Measurements from ENCODE around the gene NTMT1.

The NTMT1 gene

DNA sequence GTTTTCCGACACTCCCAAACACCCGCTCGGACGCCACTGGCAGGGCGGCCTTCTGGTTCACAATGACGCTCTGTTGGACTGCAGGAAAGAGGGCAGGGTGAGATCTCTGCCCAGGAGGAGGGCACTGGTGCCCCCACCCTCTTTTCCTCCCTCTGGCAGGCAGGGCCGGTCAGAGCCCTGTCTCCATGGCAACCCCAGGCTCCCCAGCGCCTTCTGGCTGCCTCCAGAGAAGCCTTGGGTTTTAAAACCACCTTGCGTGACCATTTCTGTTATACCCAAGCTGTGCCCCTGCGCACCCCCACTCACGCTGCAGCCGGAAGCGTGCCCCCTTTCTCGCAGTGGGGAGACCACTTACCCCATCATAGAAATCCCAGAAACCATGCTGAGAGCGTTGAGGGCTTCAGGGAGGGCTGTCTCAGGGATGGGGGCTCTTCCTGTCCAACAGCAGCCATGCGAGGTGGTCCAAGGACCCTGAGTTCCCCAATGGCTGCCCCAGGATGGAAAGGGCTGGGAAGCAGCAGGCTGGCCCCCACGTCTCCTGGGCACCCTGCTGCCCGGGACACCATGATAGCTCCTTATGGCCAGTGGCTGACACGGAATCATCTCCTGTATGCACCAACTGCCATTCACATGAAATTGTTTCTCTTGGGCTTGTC is 12.3 kb upstream of the NTMT1 start:
- DNase-seq (ENCODE audit: low read depth in 1 of 2, low spot score in 1 of 2), result no peak

DNA sequence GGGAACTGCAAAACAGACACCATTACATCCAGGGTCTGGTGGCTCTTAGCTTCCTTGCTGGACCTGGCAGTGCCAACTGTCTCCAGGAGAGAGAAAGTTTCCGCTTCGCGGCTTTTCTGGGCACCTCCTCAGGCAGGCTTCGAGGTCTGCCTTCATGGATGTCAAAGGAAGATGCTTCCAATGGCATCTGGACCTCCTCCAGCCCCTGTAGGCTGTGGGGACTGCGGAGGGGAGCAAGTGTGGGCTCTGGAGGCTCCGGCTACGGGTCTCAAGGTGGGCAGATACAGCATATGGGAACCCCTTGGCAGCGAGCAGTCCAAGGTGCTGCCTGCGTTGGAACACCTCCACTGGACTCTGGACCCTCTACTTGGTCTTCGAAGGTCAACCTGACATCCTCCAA is 11.0 kb upstream of the NTMT1 start:
- no peak for DNase-seq (ENCODE audit: low read depth in 1 of 2, low spot score in 1 of 2)

DNA sequence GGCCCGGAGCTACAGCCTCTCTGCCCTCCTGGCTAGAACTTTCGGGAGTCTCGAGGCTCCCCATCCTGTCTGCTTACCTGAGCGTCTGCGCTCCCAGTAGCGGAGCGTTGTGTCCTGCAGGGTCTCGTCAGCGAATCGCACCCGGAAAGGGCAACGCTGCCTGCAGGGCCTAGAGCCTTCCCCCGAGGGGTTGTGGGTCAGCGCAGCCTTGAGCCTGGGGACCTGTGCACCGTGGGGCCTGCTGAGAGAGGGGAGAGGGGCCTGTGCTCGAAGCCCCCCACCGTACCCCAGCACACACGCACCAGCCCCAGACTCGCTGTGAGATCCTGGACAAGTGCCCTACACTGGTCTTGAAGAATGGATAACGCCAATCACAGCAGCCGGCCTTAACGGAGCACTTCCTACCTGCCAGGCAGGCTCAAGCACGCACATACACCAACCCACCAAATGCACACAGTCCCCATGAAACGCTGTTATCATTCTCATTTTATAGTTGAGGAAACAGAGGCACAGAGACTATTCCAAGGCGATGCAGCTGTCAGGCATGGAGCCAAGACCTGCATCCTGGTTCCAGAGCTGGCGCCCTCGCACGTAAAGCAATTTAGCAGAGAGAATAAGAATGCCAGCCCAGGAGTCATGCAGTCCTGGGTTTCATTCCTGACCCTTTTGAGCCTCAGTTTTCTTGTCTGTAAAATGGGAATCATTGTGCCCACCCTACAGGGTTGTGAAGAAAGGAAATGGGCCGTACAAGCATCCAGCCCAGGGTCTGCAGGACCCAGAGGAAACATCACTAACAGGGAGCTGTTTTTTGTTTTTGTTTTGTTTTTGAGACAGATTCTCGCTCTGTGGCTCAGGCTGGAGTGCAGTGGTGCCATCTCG is 10.3 kb upstream of the NTMT1 start:
- DNase-seq (ENCODE audit: low read depth in 1 of 2, low spot score in 1 of 2), result no peak

DNA sequence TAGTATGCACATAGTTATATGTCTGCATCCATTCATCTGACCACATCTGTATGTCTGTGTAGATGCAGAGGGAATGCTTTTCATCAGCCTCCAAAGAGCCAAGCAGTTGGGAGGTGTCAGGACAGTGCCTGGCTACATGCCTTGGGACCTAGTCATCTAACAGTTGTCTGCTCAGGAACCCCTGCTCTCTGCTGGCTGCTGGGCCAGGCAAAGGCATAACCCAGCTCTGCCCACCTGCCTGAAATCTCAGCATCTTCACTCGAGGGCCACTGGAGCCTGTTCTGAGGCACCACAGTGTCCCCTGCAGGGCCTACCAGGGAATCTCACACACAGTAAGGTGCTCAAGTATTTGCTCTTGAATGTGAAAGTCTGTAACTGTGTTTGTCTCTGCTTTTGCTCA is 8.8 kb upstream of the NTMT1 start:
- DNase-seq (ENCODE audit: low read depth in 1 of 2, low spot score in 1 of 2), result no peak

DNA sequence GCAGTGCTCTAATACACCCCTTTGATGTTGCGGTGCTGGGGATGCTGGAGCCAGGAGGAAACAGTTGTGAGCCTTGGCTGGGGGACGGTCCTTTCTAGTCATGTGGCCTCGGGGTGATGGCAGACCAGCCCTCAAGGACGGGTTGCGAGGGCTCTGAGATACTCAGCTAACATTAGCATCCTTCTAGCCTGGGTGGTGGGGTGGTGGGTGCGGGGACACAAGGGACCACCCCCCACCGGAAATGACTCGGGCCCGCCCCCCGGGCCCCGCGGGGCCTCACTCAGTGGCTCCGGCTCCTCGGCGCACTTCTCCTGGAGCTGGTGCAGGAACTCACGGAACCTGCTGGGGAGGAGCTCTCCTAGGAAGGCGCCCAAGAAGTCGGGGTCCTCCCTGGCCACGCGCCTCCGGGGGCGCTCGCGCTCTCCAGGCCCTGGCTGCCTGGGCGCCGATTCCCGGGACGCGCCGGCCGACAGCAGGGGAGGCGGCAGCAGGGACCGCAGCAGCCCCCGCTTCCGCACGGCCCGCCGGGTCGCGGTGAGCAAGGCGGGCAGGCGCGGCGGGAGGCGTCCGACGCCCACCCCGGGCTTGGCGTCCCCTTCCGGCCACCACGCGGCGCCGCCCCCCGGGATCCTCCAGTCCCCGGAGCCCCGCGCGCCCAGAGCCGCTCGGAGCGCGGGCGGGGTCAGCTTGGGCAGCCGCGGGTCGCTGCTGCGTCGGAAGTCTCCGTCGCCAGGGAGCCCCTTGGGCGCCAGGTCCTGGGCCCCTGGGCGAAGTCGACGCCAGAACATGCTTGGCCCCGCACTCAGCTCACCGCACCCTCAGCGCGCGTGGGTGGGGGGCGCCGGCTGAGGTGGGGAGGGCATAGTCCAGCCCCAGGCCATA is 5.9 kb upstream of the NTMT1 start:
- no peak for DNase-seq (ENCODE audit: low read depth in 1 of 2, low spot score in 1 of 2)

DNA sequence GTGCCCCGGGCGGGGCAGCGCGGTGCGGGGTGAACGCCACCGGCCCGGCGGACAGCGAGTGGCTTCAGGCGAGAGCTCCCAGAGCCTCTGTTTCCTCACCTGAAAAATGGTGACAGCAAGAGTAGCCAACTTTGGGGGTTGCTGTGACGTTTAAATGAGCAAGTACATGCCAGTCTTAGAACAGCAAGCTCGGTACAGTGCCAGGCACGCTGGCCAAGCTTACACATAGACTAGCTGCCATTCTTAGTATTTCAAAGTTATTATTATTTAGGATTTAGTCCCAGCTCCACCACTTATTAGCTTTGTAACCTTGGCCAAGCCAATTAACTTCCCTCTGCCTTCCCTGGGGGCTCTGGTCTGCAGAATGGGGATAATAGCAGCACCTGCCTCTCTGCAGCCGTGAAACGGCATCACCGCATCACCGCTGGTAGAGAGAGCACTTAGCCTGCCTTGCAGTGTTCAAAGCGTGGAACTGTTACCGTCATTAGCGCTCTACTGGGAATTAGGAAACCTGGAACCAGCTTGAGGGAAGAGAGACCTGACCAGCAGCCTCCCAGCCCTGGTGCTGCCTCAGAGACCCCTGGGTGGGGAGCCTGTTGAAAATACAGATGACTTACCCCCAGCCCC is 5.2 kb upstream of the NTMT1 start, which contains the start of gene C9orf50:
Gene C9orf50 (minus strand): TSS at position 433 of the 627 bp plus-strand sequence. CDS start 527 bp downstream, outside the sequence.
- no peak for DNase-seq (ENCODE audit: low read depth in 1 of 2, low spot score in 1 of 2)

DNA sequence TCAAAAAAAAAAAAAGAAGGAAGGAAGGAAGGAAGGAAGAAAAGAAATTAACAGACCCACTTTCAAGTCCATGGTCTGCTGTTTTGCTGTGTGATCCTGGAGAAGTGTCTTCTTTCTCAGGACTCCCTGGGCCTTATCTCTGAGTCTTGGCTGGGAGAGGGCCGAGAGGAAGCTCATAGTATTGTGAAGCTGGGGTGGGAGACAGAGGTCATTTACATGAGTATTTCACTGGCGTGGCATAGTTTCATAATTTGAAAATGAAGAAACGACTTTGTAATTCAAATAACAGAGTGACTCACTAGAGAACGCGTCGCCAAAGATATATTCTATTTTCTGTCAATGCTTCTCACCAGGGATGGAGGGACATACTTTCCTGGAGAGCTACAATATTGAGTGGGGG is 2.6 kb upstream of the NTMT1 start:
- no peak for DNase-seq (ENCODE audit: low read depth in 1 of 2, low spot score in 1 of 2)

DNA sequence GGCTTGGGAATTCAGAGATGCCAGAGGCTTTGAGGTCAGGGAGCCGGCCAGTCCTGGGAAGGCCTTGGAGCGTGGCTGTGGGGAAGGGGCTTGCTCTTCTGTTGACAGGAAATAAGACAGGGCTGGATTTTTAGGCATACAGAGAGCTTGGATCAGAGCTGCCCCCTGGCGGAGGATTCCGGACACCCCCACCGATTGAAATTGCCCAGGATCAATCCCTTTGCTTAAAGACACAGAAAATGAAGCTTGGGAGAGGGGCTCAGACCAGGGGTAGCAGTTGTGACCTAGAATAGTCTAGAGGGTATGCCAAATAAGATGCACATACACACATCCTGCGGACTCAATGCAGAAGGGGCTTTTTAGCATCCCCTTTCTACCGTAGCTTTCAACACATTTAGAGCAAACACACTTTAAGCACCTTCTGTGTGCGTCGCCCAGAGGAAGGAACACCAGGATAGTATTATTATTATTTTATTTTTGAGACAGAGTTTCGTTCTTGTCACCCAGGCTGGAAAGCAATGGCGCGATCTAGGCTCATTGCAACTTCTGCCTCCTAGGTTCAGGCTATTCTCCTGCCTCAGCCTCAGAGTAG is 1.7 kb upstream of the NTMT1 start:
- DNase-seq (ENCODE audit: low read depth in 1 of 2, low spot score in 1 of 2), result peak; percentile 49 to 57

DNA sequence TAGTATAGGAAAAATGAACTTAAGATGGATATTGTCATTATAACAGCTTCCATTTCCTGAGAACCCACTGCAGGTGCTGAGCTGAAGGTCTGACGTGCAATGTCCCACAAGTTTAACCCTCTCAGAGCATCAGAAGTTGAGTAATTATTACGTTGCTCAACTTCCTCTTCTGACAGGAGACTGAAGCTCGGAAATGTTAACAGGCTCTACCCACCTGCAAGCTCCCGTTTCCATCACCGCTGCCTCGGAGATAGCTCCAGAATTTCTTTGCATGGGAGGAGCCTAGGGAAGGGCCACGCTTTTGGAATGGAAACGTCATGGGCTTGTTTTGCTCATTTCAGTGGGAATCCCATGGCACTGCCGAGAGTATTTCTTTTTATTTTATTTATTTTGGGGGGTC is 1.0 kb upstream of the NTMT1 start:
- no peak for DNase-seq (ENCODE audit: low read depth in 1 of 2, low spot score in 1 of 2)

DNA sequence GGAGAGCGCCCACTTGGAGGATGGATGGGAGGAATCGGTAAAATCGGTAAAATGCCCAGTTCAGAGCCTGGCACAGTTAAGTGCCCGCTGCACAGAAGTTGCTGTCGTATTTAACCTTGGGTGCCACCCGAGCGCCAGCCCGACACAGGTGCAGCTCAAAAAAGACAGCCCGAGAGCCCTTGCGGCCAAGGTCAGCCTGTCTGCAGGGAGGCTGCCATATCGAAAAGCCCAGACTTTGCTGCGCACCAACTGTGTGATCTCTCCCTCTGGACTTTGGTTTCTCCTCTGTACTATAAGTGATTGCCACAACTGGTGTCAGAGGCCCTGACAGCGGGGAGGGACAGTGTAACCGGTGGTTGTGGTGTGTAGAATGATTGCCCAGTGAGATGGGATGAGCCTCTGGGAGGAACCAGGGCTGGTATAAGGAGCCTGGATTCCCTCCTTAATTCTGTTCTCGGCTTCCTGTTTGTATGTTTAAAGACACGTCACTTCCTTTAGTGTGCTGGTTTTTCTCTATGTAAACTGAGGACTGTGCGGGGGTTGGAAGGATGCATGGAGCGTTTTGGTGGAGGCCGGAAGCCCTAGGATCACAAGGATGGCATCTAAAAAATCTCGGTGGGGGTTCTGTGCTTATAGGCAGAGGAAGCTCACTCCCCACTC is 792 bp downstream of the NTMT1 start:
- no peak for DNase-seq (ENCODE audit: low read depth in 1 of 2, low spot score in 1 of 2)

DNA sequence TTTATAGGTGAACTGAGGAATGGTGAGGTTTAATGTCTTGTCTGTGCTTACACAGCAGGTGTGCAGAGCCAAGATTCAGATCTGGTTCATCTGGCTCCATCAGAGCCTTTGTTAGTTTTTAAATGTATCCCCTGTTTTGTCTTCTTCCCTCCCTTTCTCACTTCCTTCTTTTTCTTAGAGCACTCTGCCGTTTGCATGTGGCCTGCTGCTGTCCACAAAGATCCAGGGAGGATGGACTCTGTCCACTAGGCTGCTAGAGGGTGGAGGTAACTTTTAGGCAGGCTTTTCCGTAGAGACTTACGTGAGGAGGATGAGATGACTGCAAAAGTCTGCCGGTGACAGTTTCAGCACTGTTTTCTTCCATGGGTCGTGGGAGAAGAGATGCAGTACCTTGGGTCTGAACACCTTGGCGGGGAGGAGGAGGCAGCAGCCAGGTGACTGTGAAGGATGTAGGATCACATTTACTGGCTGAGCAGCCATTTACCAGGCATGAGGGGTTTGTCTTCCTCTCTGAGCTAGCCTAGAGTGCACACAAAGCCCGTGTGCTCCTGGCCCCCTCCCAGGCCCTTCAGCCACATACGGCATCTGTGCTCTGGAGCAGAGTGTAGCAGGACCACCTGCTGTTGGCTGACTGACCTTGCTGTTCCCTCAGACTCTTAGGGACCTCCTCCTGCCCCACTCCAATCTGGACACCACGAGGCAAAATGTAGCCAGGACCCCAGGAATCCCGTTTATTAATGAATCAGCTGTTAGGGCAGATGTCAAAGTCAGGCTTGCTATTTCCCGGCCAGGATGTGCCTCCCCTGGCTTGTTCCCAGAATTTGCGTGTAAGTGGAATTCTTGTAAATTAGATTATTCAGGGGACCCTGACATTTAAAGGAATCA is 1.8 kb downstream of the NTMT1 start:
- no peak for DNase-seq (ENCODE audit: low read depth in 1 of 2, low spot score in 1 of 2)

DNA sequence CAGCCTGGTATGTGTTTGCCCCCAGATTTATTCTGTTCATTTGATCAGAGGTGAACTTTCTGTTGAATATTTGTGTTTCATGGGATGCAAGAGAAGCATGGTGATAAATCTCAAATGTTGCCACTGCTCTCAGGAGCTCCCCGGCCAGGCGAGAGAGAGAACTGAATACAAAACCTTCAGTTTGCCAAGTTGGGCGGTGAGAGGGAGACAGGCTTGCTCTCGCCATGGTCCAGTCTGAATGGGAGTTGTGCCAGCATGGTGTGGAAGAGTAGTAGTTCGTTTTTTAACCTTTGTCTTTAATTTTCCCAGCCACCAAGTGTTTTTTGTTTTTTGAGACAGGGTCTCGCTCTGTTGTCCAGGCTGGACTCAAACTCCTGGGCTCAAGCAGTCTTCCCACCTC is 2.7 kb downstream of the NTMT1 start:
- DNase-seq (ENCODE audit: low read depth in 1 of 2, low spot score in 1 of 2), result no peak

DNA sequence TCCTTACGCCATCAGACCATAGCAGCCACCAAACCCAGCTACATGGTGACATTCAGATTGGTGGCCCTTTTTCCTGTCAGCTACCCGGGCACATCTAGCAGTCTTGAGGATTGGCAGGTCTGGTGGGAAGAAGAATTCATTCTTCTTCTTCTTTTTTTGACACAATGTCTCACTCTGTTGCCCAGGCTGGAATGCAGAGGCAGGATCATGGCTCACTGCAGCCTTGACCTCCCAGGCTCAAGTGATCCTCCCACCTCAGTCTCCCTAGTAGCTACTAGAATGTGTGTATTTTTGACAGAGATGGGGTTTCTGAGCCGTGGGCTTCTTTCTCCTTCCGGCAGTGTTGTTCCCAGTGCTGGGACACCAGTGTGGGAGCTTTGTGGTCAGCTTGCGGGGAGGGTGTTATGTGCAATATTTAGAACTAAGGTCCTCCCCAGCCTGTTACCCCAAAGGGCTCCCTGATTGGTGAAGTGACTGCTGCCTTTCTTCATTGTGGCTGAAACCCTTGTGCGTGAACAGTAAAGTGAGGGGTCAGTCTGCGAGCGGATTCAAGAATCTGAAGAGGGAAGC is 3.4 kb downstream of the NTMT1 start:
- no peak for DNase-seq (ENCODE audit: low read depth in 1 of 2, low spot score in 1 of 2)

DNA sequence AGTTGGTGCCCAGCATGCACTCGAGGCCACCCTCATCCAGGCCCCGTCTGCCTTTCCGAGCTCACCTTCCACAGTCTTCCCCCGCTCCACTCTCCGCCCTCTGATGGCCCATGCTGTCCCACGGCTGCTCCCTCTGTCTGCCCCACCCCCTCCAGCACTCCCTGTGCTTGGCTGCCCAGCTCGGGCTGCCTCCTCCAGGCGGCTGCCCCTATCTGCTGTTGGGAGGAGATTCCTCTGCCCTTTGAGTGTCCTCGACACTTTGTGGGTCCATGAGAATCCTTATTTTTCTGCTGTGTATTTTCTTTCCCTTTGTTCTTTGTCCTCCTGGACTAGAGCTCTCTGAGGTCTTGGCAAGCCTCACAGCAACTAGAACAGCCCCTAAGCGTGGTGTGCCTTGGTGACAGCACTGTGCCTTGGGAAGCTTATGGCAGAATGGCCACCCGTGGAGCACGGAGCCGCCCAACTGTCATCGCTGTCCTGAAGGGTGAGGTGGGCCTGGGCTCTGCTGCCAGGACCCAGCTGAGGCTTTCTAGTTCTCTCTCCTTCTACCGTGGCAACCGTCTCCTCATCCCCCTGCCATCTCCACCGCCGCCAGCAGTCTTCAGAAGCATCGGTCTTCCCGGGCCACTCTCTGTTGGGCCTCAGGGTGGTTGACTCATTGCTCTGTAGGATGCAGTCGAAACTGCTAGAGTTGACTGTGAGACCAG is 5.2 kb downstream of the NTMT1 start:
- no peak for DNase-seq (ENCODE audit: low read depth in 1 of 2, low spot score in 1 of 2)

DNA sequence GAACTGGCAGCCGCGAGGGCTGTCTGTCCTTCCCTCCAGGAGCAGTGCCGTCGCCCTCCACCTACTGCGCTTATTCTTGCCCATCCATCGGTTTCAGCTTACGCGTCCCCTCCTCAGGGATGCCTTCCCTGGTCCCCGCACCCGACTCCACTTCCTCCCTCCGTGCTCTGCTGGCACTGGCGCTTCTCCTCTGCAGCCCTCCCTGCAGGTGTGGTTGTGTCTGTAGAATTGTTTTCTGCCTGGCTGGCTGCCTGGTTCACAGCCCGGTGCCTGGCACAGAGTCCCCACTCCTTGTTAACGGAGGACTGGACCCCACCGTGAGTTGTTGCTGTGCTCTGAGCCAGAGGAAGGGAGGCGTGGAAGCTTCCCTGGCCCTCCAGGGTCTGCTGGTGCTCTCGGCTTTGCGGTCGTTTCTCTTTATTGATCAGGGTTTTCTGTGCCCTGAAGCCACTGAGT is 5.7 kb downstream of the NTMT1 start:
- no peak for DNase-seq (ENCODE audit: low read depth in 1 of 2, low spot score in 1 of 2)

DNA sequence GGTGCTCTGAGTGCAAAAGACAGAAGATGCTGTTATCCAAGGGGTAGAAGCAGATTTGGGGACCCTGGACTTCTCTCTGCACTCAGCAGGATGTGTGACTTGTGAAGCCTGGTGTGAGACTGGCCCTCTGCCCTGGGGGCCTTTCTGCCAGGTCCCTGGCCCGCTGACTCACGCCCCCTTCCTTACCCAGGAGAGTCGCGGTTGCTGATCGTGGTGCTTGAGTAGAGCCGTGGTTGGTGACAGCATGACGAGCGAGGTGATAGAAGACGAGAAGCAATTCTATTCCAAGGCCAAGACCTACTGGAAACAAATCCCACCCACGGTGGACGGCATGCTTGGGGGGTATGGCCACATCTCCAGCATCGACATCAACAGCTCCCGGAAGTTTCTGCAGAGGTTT is 6.5 kb downstream of the NTMT1 start:
- DNase-seq (ENCODE audit: low read depth in 1 of 2, low spot score in 1 of 2), result no peak

DNA sequence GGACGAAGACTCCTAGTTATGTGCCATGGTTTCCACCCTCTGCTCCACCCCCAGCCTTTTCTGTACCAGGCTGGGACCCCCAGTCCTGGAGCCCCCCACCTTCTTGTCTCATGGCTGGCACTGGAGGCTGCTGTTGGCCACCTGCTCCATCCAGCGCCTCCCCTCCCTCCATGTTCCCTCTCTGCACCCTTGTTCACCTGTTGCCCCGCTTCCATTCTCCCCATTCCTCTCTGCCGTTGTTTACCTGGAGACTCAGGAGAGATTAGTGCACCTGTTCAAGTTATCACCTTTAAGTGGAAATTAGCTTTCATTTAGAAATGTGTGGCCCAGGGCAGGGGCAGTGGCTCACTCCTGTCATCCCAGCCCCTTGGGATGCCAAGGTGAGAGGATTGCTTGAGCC is 7.2 kb downstream of the NTMT1 start:
- DNase-seq (ENCODE audit: low read depth in 1 of 2, low spot score in 1 of 2), result no peak

DNA sequence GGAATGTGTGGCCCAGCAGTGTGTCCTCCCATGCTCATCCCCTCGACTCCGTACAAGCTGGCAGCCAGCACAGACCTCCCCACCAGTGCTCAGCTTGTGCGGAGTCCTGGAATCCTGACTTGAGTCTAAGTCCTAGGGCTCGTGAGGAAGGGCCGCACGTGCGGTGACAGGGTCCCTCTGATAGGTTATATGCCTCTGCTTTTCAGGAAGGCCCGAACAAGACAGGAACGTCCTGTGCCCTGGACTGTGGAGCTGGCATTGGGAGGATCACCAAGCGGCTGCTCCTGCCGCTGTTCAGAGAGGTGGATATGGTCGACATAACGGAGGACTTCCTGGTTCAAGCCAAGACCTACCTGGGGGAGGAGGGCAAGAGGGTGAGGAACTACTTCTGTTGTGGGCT is 7.9 kb downstream of the NTMT1 start:
- no peak for DNase-seq (ENCODE audit: low read depth in 1 of 2, low spot score in 1 of 2)
